Stimulated activated CD8-positive, alpha-beta memory T cell treated with anti-CD3 and anti-CD28 coated beads, Interleukin-2, amount 100 ng/mL, for 48 hours (primary cell): ENCODE measurements around the gene DUSP2.

Experiments
- DNase-seq, 2 donors: peaks; one replicate each; pipeline ENCODE4 v3.0.0-alpha.2; 2020; ENCODE audit warnings: low read depth in 2 of 2

The DUSP2 gene

DNA sequence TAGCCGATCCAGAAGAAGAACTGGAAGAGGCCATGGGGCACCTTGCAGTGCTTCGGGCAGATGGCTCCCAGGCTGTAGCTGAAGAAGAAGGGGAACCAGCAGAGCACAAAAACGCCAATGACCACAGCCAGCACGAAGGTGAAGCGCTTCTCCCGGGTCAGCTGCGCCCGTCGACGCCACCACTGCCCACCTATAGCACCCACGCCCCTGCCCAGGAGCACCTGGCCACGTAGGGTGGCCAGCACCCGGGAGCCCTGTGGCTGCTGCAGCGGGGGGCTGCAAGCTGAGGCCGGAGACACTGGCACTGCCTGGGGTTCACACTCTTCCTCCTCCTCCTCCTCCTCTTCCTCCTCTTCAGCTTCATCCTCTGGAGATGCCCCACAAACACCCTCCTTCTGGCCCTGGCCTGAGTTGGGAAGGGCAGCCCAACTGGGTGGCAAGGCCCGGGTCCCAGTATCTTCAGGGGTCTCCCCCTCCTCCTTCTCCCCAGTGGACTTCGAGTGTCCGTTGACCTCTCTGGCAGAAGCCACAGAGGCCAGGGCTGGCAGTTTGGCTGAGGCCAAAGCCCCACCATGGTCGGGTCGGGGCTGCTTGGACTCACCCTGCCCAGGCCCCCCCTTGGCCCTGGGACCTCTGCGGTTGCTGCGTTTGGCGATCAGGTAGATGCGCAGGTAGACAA, 30.2 kb downstream of the DUSP2 start:
- no peak for DNase-seq

- no peak for DNase-seq
Observed at GRCh38 chr2:96114546-96114902, 30.7 kb downstream of the DUSP2 start.

GRCh38 chr2:96113951-96114350, 31.3 kb downstream of the DUSP2 start:
- DNase-seq: no peak

DNA sequence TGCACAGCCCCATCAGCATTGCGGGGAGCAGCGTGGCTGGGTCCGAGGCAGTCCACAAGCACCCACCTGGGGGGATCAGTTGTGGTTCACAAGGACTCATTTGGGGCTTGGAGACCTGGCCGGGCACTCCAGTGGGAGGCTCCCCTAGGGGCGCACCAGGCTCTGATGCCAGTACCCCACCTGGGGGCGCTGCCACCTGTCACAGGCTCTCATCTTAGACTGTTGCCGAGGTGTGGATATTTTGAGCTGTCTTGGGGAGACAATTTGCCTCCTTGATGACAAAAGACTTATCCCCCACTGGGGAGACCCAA, 31.9 kb downstream of the DUSP2 start:
- no peak for DNase-seq

- no peak for DNase-seq
Observed at GRCh38 chr2:96112501-96113366, 32.5 kb downstream of the DUSP2 start.

- DNase-seq: no peak
Observed at GRCh38 chr2:96111823-96112500, 33.3 kb downstream of the DUSP2 start.

DNA sequence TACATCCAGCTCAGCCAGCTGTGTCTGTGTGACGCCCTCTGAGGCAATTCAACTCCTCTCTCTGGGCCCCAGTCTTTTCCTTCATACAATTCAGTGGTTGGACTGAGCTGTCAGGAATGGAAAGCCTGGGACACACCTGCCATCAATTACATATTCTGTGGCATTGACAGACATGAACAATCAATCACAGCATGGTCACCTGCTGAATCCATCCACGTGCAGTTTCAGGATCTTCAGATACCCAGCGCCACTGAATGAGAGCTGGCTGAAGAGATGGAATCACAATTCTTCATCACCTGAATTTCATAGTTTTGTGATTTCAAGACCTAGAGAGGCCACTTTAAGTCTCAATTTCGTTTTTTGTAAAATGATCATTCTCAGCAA, 34.0 kb downstream of the DUSP2 start:
- no peak for DNase-seq

DNA sequence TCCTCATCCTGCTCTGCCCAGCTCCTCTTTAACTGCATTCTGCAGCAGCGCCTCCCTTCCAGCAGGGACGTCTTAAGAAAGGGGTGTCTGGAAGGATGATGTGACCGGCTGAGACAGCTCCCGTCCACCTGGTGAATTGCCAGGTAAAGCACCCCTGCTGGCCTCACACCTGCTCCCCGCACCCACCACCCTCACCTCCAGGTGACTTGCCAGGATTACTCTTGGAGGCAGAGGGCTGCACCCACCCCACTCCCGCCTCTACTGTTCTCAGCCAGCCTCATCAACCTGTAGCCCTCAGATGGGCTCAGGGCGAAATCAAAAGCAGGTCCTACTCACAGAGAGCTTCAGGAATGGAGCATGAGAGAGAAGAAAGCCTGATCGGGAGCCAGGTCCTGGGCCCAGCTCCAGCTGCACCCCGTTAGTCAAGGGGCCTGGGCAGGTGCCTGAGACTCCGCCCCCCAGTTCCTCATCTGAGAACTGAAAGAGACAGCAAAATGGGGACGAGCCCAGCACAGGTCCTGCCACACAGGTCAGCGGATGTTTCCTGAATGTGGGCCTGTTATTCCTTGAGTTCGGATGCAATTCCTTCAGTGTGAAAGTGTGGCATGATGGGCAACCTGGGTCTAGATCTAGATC, 34.5 kb downstream of the DUSP2 start:
- DNase-seq: no peak

DNA sequence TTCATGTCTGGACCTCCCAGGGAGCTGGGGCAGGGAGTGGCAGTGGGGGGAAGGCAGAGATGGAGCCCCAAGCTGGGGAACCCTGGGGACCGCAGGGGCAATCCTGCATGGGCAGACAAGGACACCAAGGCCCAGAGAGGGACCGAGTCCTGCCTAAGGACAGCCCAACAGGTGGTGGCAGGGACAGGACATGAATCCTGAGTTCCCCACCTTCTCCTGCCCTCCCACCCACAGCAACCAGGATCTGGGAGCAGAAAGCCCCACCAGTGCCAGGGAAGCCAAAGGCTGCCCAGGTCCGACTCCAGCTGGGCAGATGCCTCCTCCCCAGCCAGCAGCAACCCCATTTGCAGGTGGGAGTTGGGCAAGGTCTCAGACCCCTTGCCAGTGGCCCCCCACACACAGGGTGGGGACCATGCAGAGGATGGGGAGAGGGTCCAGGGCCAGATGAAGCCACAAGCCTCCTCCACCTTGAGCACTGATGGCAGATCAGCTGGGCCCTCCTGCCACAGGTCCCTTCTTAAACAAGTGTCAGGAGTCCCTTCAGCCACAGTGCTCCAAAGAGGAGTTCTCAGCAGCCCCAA, 35.2 kb downstream of the DUSP2 start:
- DNase-seq: no peak

DNA sequence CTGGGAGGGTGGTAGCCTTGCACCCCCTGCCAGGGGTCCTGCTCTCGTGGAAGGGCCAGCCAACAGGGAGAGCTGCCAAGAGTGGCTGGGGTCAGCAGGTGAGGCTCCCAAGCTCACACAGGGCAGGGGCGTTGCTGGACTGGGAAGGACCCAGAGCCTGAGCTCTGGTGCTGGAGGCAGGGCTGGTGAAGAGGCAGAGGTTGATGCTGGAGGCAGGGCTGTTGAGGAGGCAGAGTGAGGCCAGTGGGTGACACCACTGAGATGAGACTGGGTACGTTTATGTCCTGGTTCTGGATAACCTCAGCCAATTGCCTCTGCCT, 35.9 kb downstream of the DUSP2 start:
- no peak for DNase-seq

DNA sequence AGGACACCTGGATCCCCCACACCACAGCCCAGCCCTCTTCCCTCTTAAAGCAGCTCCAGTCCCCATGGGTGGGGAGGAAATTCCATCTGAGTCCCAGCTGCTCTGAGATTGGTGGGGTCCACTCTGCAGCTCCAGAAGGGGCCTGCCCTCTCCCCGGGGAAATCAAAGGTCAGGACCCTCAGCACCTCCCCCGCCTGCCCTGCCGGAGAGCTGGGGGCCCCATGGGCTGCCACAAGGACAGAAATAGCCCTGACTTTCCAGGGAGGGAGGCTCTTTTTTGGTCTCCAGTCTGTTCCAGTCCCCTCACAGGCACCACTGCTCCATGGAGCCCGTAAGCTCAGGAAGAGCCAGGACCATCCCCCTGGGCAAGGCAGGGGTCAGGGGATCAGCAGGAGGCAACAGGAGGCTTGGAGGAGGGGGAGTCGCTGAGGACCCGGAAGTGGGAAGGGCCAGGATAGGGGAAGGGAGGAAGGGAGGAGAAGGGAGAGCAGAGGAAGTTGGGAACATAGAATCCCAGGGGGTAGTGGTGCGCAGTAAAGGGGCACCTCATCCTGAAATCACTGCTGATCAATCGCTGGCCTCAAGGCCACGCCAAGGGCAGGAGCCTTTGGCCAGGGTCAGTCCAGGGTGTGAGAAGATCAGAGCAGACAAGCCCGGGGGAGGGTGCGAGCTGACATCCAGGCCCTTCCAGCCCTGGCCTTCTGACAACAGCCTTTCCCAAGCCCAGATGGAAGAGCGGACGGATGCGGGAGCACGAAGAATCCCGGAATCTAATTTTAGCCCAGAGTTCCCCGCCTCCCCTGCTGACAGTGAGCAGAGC, 36.5 kb downstream of the DUSP2 start:
- no peak for DNase-seq

DNA sequence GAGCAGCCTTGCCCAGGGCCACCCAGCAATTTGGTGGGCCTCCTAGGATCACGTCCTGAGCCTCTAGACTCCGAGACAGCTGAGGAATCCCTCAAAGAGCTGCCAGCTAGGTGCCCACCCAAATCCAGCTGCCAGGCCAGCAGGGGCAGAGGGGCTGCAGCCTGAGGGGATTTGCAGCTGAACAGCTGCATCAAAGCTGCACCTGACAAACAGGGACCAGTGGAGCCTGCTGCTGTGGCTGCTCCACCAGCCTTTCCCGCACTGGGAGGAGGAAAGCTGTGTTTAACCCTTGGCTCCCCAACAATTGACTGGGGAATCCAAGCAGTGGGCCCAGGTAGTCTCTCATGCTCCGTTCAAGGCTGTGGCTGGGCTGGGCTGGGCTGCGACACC, 37.1 kb downstream of the DUSP2 start:
- DNase-seq: no peak

DNA sequence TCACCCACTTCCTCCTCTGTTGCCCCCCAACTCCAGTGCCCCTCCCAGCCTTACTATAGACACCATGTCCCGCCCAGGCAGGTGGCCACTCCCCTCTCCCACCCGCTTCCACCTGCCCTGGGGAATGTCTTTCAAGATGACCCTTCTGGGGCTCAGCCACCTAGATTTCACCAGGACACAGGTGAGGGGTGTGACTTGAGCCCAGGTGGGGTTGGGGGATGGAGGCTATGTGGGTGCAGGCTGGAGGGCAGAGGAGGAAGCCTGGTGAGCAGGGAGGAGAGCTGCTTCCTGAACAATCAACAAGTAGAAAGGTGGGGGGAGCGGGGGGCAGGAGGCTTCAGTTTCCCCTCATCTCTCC, 37.6 kb downstream of the DUSP2 start:
- DNase-seq: no peak

- no peak for DNase-seq
Observed at GRCh38 chr2:96106991-96107707, 38.1 kb downstream of the DUSP2 start.

GRCh38 chr2:96105994-96106715, 39.1 kb downstream of the DUSP2 start:
- DNase-seq: no peak

DNA sequence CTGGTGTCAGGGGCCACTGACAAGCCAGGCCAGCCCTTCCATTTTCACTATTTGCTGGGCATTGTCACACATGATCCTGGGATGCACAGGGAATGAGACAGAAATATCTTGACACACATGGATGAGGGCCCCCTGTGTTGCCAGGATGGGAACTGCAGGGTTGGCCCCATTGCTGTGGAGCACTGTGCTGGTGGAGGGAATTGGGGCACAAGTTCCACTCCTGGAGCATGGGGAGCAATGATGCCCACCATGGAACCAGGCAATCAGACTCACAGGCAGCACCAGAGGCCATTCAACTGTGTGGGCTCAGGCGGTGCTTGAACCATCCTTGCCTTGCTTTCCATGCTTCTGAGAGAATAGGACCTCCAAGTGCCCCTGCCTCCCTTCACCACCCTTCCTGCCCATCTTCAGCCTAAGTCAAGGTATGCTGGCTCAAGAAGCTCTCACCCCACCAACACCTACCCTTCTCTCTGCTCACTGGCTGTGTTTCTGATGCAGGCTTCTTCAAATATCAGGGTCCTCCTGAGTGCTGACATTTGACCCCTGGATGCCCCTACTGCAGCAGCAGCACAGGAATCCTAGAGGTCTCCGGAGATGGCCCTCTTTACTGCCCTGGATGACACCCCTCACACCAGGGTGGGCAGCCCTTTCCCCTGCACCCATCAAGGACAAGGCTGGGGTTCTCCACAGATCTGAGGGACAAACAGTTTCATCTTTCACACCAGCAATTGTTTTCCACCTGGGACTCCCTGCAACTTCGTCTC, 39.9 kb downstream of the DUSP2 start:
- no peak for DNase-seq

DNA sequence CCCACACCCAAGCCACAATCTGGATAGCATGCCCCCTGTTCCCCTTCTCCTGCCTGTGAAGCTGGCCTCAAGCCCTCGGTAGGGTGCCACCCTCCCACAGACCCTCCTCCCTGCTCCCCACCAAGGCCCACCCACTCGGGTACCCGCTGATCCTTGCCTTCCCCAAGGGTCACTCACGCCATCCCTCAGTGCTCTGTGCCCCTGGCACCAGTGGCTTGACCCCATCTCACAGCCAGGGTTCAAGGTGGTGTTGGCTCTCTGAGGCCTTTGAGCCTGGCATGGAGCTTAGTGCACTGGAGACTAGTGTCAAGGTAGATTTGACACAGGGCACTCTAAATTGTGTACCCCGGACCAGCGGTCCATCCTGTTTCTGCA, 40.8 kb downstream of the DUSP2 start:
- DNase-seq: no peak

DNA sequence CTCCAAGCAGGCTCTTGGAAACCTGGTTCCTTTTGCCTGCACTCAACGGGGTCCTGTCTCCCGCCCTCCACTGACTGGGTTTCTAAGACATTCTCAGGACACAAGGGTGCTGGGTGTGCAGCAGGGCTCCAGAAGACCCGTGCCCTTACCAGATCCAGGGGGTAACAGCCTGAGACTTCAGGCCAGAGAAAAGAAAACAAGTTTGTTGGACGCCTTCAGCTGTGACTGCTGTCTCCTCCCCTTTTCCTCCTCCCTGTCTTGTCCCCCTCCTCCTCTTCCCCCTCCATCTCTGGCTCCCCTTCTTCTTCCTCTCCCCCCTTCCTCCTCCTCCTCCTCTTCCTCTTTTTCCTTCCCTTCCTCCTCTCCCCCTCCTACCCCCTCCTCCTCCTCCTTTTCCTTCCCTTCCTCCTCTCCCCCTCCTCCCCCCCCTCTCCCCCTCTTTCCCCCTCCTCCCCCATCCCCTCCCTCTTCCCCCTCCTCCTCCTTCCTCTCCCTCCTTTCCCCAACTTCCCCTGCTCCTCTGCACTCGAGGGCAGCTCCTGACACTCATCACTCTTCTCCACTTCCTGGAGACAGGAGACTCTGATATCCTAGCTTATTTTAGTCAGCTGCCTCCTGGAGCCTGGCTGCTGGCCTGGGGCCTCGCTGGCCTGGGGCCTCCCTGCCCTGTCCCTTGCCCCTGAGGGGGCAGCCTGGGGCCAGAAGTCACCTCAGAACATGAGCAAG, 41.3 kb downstream of the DUSP2 start:
- DNase-seq: no peak

DNA sequence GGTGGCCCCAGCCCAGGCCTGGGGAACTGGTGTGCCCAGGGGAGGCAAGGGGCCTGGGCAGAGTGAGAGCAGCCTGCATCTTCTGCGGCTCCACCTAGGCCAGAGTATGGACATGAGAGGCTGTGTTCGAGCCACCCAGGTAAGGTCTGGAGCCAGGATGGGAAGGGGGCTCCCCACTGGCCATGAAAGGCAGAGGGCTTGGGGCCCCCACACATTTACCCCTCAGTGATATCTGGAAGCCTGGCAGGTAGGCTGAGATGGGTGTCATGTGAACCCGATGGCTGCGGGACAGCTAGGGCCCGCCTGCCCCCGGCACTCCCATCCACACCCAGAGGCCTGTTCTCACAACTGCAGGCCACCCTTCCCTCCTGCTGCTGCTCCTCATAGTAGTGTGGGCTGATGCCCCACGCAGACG, 42.0 kb downstream of the DUSP2 start:
- no peak for DNase-seq
